Measurements from ENCODE around the gene LRRC23. TPM values are rescaled to one million over a fixed set of nuclear protein-coding genes. Genes with fewer than 3 reads are reported as not detected.

The LRRC23 gene
- total RNA-seq, 1 experiment from 2014 or later, result 5.1 TPM

GRCh38 chr12:6866163-6866919 lies 38.3 kb upstream of the LRRC23 start:
- Histone ChIP-seq H4K20me1 (ENCODE audit: low read length) (peaks cover 23% of the 10 kb centered on the region), H3K9me3 (ENCODE audit: low read length) (no peaks in the 10 kb centered on the region), H2AFZ (ENCODE audit: low read length) (peak overlapping the region; percentile 86), H3K36me3 (ENCODE audit: low read depth, low read length) (peaks cover 28% of the 10 kb centered on the region), H3K27ac (ENCODE audit: low read length) (0 out of 2 replicates have a peak overlapping the region, but pooled peaks have one; percentile 9), H3K9ac (ENCODE audit: low read length) (0 out of 2 replicates have a peak overlapping the region, but pooled peaks have one; percentile 20), H3K4me3 (ENCODE audit: low read length) (peak overlapping the region; percentile 73), H3K4me1 (ENCODE audit: insufficient read depth, low read length) (peaks cover 30% of the 10 kb centered on the region), H3K79me2 (ENCODE audit: low read length) (peaks cover 28% of the 10 kb centered on the region), H3K9me2 (replicated peaks; ENCODE audit: low read length) (no peaks in the 10 kb centered on the region), H3K27me3 (ENCODE audit: low read length) (no peaks in the 10 kb centered on the region), H3K4me2 (ENCODE audit: low read length) (peak overlapping the region; percentile 98), H3F3A (ENCODE audit: low read length, unreplicated experiment) (no peaks in the 10 kb centered on the region)
- DNase-seq (no peak), ATAC-seq (no peak)
- TF ChIP-seq EZH2 (IDR thresholded peaks at IDR 0.05; ENCODE audit: low read length, unreplicated experiment) (no peak), EZH2phosphoT487 (IDR thresholded peaks at IDR 0.05; ENCODE audit: borderline replicate concordance, low read length) (no peak), CTCF (conservative IDR thresholded peaks at IDR 0.05; ENCODE audit: low read depth, low read length) (no peak)
- intact Hi-C loops (cut with micrococcal nuclease), result loop anchor here (5.0 kb wide), 1 partner anchor 61 kb away; the partner anchor contains the start of gene ATN1
- no TSS peak for BruUV-seq (replicated peaks)
- ChIA-PET POLR2A (ENCODE audit: unreplicated experiment) (interaction anchor here (0.5 kb wide), 2 partner anchors 7 to 231 kb away, joined by 3 to 16 read pairs; partner anchors contain the start of gene LPAR5), CTCF (no interaction called here)

GRCh38 chr12:6866920-6867412 lies 37.7 kb upstream of the LRRC23 start:
- ATAC-seq (peak; percentile 32), DNase-seq (peak; percentile 24)
- H3K4me2 ChIP-seq (ENCODE audit: low read length), result peak overlapping the region; percentile 98
- peaks cover 36% of the 10 kb centered on the region for H3K4me1 ChIP-seq (ENCODE audit: insufficient read depth, low read length)
- intact Hi-C loops (cut with micrococcal nuclease), result loop anchor here (5.0 kb wide), 1 partner anchor 60 kb away; the partner anchor contains the start of gene ATN1
- H3K79me2 ChIP-seq (ENCODE audit: low read length), result peaks cover 28% of the 10 kb centered on the region
- H3K27me3 ChIP-seq (ENCODE audit: low read length), result no peaks in the 10 kb centered on the region
- H2AFZ ChIP-seq (ENCODE audit: low read length), result peak overlapping the region; percentile 86
- no peaks in the 10 kb centered on the region for H3K9me3 ChIP-seq (ENCODE audit: low read length)
- peaks cover 27% of the 10 kb centered on the region for H3K36me3 ChIP-seq (ENCODE audit: low read depth, low read length)
- no peaks in the 10 kb centered on the region for H3K9me2 ChIP-seq (replicated peaks; ENCODE audit: low read length)
- peaks cover 2% of the 10 kb centered on the region for H3F3A ChIP-seq (ENCODE audit: low read length, unreplicated experiment)
- ChIA-PET CTCF (no interaction called here), POLR2A (ENCODE audit: unreplicated experiment) (interaction anchor here (0.5 to 0.7 kb wide), 3 partner anchors 8 to 231 kb away, joined by 3 to 16 read pairs (median 6); partner anchors contain the start of gene LPAR5)
- H4K20me1 ChIP-seq (ENCODE audit: low read length), result peaks cover 23% of the 10 kb centered on the region
- H3K4me3 ChIP-seq (ENCODE audit: low read length), result peak overlapping the region; percentile 73
- no peak for TF ChIP-seq EZH2 (IDR thresholded peaks at IDR 0.05; ENCODE audit: low read length, unreplicated experiment)
- peak overlapping the region; percentile 9; the same call in 1 of the 2 replicates for H3K27ac ChIP-seq (ENCODE audit: low read length)
- 0 out of 2 replicates have a peak overlapping the region, but pooled peaks have one; percentile 20 for H3K9ac ChIP-seq (ENCODE audit: low read length)
- BruUV-seq (replicated peaks), result TSS peak; percentile 26

- Histone ChIP-seq H3K4me2 (ENCODE audit: low read length) (peak within 1 kb of the TSS; percentile 98), H2AFZ (ENCODE audit: low read length) (peak within 1 kb of the TSS; percentile 86), H3K4me1 (ENCODE audit: insufficient read depth, low read length) (peaks cover 38% of the 10 kb centered on the region), H3K9me3 (ENCODE audit: low read length) (no peaks in the 10 kb centered on the region), H3K9ac (ENCODE audit: low read length) (peak within 1 kb of the TSS; percentile 97), H4K20me1 (ENCODE audit: low read length) (peaks cover 23% of the 10 kb centered on the region), H3F3A (ENCODE audit: low read length, unreplicated experiment) (peaks cover 3% of the 10 kb centered on the region), H3K9me2 (replicated peaks; ENCODE audit: low read length) (no peaks in the 10 kb centered on the region), H3K79me2 (ENCODE audit: low read length) (peaks cover 28% of the 10 kb centered on the region), H3K27me3 (ENCODE audit: low read length) (no peaks in the 10 kb centered on the region), H3K27ac (ENCODE audit: low read length) (peak within 1 kb of the TSS; percentile 56), H3K4me3 (ENCODE audit: low read length) (peak within 1 kb of the TSS; percentile 97), H3K36me3 (ENCODE audit: low read depth, low read length) (peaks cover 27% of the 10 kb centered on the region)
- DNase-seq (peak; percentile 67), ATAC-seq (peak; percentile 57)
- POLR2A ChIA-PET (ENCODE audit: unreplicated experiment), result interaction anchor here (0.7 kb wide), 1 partner anchor 147 kb away, joined by 6 read pairs; no protein-coding TSS in a partner anchor
- no TSS peak for BruUV-seq (replicated peaks)
- CTCF ChIA-PET, result no interaction called here
- TF ChIP-seq EZH2 (IDR thresholded peaks at IDR 0.05; ENCODE audit: low read length, unreplicated experiment) (no peak), CTCF (conservative IDR thresholded peaks at IDR 0.05; ENCODE audit: low read depth, low read length) (no peak), EZH2phosphoT487 (IDR thresholded peaks at IDR 0.05; ENCODE audit: borderline replicate concordance, low read length) (no peak)
- intact Hi-C loops (cut with micrococcal nuclease), result loop anchor here (5.0 kb wide), 1 partner anchor 60 kb away; the partner anchor contains the start of gene ATN1
Measured at GRCh38 chr12:6867413-6868210, 37.0 kb upstream of the LRRC23 start, which contains the start of gene TPI1. Gene TPI1 (plus strand): TSS chr12:6867531. CDS start chr12:6867567, 36 bp downstream.

All from PC-3 (cell line).